ENCODE data around the gene MYL6B.
"Not testable (repeated sequence)": the region's sequence is repeated elsewhere in the genome, so short reads cannot be mapped to it uniquely, and the experiment has no call there.

DNA sequence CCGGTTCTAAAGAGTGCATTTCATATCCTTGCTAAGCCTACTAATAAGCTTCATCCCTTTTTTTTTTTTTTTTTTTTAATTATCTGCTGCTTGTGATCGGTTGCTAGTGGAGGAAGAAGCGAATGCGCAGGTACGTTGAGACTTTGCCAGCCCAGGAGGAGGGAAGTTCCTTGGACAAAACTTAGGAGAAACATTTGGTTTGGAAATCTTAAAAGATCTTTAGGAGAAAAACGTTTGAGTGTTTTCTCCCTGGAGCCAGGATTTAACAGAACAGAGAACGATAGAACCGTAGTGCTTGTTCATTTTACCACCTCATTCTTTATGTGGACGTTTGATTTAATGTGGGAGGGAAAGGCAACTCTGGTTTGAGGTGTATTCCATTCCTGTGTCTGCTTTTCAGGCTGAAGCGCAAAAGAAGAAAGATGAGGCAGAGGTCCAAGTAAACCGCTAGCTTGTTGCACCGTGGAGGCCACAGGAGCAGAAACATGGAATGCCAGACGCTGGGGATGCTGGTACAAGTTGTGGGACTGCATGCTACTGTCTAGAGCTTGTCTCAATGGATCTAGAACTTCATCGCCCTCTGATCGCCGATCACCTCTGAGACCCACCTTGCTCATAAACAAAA lies 35.2 kb upstream of the MYL6B start:
- TF ChIP-seq GATA3 (IDR thresholded peaks at IDR 0.05; ENCODE audit: borderline replicate concordance); RAD21 (conservative IDR thresholded peaks at IDR 0.05 in 1 of 2, IDR thresholded peaks at IDR 0.05 in 1 of 2); MYC (IDR thresholded peaks at IDR 0.05; ENCODE audit: borderline replicate concordance, low read length); SMC3 (IDR thresholded peaks at IDR 0.05); EHF (CRISPR knock-in tag; IDR thresholded peaks at IDR 0.05); BHLHE40 (IDR thresholded peaks at IDR 0.05; ENCODE audit: low read depth, low read length); EP300 (IDR thresholded peaks at IDR 0.05); POLR2A (IDR thresholded peaks at IDR 0.05; ENCODE audit: low read length); NR3C1 (IDR thresholded peaks at IDR 0.05); CHD4 (IDR thresholded peaks at IDR 0.05; ENCODE audit: borderline replicate concordance); POLR2AphosphoS2 (conservative IDR thresholded peaks at IDR 0.05; ENCODE audit: low read length); CEBPB (IDR thresholded peaks at IDR 0.05): not testable (repeated sequence)
- TF ChIP-seq, protein P1, sequence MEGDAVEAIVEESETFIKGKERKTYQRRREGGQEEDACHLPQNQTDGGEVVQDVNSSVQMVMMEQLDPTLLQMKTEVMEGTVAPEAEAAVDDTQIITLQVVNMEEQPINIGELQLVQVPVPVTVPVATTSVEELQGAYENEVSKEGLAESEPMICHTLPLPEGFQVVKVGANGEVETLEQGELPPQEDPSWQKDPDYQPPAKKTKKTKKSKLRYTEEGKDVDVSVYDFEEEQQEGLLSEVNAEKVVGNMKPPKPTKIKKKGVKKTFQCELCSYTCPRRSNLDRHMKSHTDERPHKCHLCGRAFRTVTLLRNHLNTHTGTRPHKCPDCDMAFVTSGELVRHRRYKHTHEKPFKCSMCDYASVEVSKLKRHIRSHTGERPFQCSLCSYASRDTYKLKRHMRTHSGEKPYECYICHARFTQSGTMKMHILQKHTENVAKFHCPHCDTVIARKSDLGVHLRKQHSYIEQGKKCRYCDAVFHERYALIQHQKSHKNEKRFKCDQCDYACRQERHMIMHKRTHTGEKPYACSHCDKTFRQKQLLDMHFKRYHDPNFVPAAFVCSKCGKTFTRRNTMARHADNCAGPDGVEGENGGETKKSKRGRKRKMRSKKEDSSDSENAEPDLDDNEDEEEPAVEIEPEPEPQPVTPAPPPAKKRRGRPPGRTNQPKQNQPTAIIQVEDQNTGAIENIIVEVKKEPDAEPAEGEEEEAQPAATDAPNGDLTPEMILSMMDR (IDR thresholded peaks at IDR 0.05), result not testable (repeated sequence)
- TF ChIP-seq, protein P2, sequence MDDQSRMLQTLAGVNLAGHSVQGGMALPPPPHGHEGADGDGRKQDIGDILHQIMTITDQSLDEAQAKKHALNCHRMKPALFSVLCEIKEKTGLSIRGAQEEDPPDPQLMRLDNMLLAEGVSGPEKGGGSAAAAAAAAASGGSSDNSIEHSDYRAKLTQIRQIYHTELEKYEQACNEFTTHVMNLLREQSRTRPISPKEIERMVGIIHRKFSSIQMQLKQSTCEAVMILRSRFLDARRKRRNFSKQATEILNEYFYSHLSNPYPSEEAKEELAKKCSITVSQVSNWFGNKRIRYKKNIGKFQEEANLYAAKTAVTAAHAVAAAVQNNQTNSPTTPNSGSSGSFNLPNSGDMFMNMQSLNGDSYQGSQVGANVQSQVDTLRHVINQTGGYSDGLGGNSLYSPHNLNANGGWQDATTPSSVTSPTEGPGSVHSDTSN (IDR thresholded peaks at IDR 0.05), result not testable (repeated sequence)
